T-helper 1 cell (primary cell): ENCODE measurements around the gene PRDM8.

ENCODE experiments used
- DNase-seq, 5 donors: peaks; one replicate each; pipeline ENCODE4 v3.0.0-alpha.2; 2012 to 2020

Gene PRDM8

DNA sequence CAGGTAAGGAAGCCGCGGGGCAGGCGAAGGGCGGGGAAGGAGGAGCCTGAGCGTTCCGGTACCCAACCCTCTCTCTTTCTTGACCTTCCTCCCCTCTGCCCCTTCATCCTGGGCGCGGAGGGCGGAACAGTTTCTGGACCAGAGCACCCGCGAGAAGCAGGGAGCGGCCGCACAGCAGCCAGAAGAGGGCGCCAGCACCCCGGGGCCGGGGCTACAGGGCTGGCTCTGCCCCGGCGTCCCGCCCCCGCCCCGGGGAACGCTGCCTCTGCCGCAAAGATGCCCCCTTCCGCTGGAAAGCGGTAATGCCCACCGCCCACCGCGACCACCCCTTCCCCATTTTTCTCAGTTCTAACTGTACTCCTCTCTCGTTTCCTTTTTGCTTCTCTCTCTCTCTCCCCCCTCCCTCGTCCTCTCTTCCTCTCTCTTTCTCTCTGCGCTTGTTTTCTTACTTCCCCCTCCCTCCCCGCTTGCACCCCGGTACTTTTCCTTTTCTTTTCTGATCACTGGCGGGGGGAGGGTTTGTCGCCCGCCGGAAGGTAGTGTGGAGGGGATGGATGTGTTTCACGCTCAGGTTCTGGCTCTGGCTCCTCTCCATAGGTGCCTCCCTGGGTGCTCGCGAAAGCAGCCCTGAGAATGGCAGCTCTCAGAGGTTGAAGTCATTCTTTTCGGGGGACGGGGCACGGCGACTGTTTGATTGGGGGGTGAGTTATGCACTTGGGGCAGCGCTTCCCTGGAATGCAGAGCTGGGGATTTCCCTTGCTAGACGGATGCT is 13.1 kb upstream of the PRDM8 start:
- DNase-seq = peak; percentile 82 to 94 (median 87)

DNA sequence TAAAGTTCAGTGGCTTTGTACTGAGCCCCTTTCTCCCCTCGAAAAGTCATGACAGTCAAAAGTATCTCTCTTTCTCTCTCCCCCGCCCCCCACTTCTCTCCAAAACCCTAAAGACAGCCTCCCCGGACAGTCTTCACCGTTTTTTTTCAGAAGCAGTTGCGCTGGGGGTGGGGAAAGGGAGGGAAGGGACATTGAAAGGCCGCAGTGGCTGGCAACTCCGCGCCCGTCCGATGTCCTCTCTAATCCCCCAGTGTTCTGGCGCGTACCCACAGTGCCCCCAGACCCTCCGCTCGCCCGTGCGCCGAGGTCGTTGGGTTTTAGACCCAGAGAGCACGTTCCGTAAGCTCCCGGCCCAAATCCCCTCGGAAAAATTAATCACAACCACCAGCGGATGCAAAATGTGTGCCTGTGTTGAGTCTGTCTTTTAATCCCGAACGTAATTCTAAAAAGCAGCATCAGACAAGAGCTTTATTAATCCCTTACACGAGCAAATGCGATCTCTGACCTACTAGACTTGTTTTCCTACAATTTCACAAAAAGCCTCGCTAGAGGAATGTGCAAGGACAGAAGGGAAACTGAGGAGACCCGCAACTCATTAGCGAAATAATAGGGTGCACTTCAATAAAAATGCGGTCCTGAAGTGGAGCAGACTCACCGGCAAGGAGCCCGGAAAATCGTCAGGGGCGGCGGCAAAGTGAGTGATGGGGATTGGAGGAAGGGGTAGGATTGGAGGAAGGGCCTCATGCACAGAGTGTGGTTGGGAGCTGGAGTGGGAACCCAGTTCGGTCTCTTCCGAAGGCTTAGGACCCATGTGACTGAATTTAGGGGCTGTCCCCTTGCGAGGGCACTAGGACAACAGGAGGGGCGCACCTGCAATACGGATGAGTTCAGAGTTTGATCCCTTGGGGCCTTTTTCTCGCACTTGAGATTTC is 12.2 kb upstream of the PRDM8 start:
- DNase-seq = no peak

DNA sequence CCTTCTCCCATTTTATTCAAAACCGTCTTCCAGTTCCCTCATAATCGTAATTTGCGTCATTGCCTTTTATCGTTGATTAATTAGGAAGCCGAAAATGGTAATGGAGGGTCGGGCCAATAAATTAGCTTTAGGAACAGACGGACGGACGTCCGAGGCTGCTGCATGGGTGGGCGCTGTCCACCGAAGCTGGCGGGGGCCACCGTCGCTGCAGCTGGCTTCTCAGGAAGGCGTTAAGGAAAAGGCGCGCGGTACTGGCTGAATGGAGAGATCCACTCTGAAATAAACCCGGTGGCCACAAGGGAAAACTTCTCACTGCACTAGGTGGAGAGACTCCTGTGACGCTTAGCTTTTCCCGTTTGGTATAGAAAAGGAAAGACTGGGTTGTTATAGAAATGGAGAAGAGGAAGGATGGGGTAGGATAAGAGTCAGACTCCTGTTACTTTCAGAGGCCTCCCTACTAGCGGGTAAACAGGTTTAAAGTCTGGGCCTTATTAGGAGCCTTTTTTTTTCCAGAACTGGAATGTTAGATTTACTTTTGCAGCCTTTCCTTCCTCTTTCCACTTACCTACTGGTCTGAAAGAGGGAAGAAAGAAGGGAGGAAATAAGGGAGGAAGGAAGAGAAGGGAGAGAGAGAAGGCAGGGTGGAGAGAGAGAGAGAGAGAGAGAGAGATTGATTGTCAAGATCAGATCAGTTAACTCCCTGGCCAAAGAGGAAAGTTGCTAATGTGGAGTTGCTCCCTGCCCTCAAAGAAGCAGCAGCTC is 11.3 kb upstream of the PRDM8 start:
- DNase-seq = no peak

DNA sequence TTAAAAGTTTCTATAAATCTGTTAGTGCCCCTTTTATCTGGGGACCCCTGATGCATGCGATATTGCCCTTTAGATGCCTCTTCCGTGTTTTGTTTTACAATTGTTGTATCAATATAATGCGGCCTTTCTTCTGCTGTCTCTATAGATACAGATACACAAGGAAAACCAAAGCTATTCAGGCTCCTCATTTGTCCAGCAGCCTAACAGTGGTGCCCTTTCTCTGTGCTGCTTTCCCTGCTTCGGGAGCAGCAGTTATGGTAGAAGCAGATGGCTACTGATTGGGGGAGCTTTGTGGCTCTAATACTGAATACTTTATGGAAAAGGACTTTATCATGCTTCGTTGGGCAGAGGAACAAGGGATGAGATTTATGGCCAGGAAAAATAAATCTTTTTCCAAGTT is 10.6 kb upstream of the PRDM8 start:
- no peak for DNase-seq

DNA sequence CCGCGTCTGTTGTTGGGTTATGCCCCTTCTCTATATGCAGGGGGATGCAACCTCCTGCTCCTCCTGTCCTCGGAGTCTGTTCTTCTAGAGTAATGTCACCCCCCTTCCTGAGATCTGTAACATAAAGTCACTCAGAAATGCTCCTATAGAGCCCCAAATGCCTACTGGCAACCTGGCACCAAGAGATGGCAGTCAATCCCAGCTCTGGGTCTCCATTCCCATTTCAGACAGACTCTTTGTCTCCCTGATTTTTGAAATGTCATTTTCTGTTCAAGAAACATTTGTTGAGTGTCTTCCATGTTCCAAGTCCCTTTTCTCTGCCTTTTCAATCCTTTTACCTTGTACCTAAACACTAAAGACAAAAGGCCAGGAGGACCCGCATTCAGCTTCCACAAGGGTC is 9.6 kb upstream of the PRDM8 start:
- no peak for DNase-seq

DNA sequence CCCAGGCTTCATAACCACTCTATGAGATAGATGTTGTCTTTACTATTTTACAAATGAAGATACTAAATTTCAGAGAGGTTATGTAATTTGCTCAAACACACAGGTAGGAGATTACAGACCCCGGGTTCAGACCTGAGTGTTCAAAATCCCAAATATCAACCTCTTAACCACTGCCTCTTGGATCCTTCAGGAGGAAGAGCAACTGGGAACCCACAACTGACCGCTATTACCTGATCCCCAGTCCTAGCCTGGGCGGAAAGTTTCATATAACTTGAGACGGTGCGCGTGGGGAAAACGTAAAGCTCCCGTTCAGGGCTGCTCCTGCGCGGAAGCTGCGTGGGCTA is 8.9 kb upstream of the PRDM8 start:
- DNase-seq = no peak

DNA sequence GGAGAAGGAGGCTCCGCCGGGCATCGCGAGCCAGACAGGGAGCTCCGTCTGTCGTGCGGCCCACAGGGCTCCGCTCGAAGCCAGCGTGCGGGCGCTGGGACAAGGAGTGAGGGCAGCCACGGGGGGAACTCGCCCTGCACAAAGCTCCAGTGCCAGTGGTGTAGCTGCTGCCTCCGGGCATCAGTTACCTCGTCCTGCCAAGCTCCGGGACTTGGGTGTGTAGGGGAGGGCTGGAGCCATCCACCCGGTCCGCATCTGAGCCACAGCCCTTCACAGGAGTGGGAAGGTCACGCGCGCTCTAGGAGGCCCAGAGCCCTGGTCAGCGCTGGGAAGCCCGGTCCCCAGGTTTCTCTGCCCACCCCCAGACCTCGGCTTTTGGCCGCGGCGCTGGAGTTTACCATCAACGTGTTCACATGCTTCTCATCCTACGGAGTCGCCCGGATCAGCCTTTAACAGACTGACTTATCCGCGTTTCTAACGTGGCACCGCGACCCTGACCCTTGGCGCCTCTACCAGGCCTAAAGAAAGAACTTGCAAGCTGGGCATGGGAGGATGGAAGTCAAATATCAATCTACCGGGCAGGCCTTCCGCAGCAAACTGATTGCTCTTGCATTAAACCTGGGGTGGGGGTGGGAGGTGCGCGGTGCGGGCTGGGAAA is 8.4 kb upstream of the PRDM8 start:
- DNase-seq = no peak

DNA sequence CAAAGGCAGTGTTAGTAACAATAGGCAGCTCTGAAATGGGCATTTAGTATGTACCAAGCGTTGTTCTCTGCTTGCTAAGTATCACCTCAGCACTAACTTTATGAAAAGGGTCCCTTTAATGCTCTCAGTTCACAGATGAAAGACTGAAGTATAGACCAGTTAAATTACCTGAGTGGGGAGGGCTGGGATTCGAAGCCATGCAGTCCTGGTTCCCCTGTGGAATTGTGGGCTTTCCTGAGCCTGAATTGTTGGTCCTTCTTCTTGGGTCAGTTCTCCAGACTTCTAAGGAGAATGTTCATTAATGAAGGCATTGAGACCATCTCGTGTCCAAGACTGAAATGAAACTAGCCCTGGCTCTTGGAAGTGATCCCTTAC is 7.7 kb upstream of the PRDM8 start:
- DNase-seq = no peak

DNA sequence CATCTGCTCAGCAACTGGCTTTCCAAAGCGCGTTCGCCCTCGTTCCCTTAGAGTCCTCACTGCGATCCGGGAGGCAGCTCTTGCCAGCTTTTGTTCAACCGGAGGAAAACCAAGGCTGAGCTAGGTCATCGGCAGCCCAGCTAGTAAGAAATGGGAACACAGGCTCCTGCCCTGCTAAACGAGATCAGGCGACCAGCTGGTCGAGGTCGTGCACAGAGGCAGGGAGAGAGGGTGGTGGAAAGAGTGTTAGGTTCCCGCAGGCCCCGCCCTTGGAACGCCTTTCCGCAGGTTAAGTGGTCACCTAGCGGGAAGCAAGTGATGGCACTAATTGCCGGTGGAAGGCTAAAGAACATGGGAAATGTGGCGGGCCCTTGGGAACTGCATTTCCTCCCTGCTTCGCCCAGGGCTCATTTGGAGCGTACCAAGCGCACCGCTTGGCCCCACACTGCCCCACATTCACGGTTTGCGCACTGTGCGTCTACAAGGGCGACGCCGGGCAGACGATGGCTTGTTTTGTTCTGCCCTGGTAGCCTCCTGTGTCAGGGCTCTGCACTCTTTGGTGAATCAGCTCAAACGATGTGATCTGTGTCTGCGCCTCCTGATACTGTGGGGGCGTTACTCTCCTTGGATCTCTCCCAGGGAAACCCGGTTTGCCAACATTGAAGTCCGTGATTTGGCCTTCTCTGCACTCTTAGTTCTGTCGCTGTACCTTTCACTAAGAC is 7.2 kb upstream of the PRDM8 start:
- no peak for DNase-seq

DNA sequence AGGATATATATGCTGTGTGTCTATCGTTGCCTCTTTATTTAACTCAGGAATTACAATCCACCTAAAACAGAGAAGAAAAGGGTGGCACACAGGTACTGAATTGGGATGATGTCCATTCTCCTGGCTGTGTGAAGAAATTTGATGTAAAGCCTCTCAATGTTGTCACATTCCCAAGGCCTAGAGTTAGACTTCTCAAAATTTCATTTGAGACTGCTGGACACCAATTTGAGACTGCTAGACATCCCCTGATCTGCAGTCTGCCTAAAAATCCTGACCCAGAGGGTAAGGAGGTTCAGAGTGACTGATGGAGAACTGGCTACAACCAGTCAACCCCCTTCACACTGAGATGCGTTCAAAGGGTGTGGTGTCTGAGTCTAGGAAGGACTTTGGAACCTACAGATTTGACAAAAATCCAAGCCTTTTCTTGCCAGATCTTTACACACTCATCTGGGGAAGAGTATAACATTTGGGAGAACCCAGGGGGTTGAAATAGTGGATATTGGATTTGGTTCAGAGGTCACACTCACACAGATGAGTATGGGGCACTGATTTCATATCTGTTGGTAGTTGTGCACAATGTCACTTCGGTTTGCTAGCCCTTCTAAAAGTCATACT is 4.9 kb upstream of the PRDM8 start:
- DNase-seq = no peak

DNA sequence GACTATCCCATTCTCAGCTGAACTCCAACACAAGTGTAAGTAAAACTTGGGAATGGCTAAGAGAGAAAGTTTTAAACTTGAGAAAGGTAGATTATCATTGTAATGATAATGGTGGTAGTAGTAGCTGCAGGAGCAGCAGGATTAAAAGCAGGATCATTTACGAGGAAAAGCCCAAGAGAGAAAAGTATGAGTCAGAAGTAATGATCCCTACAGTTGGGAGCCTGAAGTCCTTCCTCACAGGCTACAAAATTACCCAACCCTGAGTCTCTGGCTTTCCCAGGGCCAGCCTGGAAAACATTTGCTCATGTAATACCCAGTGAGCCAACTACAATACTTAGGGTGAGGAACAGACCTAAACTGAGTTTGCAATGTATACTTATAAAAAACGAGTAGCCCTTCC is 4.4 kb upstream of the PRDM8 start:
- DNase-seq = no peak

DNA sequence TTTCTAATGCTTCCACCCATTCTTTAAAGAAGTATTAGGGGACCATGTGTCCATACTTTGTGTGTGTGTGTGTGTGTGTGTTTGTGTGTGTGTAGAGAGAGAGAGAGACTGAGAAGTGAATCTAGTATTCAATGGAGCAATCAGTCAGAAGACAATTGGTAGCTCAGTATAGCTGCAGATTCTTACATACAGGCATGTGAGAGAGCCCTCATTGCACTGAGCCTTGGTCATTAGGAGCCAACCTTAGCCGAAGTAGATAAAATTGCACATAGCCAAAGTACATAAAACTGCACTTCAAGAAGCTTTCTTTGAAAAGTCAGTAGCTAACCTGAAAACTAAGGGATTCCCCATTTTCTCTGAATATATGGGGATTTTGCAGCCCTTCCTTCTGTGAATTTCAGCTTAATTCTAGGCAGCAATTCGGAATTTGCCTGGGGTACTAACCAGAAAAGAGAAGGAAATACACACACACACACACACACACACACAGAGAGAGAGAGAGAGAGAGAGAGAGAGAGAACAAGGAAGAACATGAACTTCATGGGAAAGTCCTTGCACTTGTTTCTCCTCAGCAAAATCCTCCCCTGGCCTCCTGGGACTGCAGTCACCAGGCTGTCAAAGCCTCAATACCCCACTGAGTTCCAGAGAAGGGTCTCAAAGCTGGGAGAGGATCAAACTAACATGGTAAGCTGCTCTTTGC is 1.7 kb upstream of the PRDM8 start:
- DNase-seq = peak in 1 of 5 donors; percentile 28

DNA sequence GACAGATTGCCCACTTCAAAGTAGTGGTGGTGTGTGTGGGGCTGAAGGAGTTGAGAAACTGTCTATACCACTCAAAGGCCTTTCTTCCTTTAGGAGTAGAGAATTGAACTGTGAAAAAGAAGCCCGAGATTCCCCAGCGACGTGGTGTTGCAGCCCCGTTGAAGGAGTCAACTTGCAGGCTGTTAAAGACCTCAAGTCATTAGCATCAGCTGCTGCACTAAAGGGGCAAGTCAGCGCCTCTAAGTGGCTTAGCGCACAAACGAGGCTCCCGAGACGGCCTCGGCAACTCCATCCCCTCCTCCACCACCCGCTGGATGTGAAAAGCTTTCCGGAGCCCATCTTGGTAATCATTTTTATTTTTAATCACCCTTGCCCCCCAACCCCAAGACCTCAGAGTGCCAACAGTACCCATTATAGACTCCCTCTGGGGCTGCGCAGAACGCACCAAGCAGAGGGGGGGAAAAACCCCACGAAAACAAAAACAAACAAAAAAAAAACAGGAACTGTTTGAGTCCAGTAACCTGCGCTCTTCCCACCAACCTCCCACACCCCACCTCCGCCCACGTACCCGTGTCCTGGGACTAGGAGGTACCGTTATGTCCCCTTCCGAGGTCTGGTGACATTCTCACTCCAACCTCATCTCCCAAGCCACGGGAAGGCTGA is 913 bp upstream of the PRDM8 start:
- no peak for DNase-seq

DNA sequence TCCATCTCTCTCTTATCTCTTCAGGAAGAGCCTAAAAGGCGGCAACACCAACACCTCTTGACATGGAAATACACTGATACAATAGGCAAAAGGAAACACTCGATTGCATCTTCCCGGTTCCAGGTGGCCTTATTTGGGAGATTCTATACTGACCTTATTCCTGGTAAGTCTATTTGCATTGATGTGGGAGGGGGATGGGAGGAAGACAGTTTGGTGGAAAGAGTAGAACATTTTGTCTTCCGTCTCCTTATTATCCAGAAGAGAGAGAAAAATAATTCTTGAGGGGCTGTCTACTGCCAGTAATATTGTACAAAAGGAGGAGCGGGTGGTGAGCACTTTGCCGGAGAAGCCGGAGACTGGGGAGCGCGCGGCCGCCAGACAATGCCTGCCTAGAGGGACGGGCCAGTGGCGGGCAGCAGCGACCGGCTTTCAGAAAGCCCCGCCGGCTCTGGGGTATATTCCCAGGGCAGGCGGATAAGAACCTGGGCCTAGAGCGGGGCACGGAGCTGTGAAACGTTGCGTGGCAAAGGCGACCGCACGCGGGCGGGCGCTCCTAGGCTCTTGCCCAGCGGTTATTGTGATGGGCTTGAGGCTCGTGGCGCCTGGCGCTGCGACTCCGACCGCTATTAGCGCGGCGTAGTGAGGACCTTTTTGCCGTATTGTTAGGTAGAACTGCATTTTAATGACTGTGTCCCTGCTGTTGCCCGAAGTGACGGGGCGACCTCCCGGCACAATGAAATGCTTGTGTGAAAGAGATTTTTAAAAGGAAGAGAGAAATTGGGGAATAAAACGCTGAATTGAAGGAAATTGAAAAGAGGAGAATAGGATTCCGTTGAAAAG is 518 bp downstream of the PRDM8 start:
- no peak for DNase-seq

DNA sequence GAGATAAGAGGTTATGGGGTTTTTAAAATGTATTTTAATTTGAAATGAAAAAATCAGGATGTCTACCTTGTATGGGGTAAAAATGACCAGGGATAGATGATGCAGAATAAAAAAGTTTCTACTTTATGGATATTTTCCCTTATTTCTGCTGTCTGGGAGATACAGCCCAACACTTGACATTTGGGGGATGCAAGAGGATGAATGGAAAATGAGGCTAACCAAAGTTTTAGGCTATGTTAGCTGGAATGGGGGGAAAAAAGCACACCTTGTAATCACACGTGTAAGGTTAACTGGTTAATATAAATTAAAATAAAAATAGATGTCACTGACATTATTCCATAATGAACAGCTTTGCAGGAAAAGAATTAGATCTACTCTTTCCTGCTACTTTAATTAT is 1.1 kb downstream of the PRDM8 start:
- no peak for DNase-seq

DNA sequence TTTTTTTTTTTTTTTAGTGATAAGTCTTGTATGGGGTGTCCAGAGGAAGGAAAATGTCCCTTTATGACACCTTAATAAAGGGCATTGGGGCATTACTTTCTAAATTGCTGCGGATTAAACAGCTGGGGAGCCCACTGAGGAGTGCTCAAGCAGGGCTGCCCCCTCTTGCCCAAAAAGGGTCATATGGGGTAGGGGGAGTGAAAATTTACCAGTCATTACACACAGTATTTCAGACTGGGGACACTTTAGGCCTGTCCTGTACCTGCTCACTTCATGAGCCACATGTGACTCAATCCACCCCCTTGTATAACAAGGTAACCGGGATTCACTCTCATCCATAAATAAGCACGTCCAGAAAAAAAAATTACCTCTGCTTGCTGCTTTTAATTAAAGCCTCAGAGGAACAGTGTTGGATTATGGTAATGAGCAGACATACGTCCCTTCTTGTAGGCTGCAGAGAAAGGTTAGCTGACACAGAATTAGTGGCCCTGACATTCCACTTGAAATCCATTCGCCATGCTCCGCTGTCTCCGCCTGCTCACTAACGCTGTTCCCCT is 1.8 kb downstream of the PRDM8 start:
- no peak for DNase-seq

DNA sequence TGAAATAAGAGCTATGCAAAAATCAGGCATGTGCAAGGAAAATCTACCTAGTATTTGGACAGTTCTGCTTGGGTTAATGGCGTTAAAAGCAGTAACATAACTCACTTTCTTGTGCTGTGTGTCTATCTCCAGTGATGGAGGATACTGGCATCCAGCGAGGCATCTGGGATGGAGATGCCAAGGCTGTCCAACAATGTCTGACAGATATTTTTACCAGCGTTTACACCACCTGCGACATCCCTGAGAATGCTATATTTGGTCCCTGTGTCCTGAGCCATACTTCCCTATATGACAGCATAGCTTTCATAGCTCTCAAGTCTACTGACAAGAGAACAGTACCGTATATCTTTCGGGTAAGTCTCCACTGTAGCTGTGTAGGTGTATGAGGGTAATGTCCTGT is 2.6 kb downstream of the PRDM8 start:
- DNase-seq = no peak

DNA sequence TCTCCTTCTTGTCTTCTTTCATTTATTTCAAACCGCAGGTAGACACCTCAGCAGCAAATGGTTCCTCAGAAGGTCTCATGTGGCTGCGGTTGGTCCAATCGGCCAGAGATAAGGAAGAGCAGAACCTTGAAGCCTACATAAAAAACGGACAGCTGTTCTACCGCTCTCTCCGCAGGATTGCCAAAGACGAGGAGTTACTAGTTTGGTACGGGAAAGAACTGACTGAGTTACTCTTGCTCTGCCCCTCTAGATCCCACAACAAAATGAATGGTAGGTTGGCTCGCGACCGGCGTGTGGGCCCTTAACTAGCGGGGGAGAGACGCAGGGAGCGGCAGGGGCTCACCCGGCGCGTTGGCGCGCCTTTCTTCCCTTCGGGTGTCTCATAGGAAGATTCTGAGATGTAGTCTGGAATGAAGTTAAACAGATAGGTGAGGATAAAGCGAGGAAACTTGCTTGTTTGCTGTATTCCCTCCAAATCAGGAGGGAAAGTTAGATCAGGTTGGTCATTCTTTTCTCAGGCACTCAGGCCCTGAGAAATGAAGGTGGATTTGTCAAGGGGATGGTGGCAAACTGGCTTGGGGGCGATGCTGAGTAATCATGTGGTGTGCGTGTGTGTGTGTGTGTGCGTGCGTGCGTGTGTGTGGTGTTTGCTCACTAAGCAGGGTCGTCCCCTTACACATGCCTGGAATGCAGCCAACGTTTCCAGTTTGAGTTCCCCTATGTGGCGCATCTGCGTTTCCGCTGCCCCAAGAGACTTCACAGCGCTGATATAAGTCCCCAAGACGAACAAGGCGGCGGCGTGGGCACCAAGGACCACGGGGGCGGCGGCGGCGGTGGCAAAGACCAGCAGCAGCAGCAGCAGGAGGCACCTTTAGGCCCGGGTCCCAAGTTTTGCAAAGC is 4.2 kb downstream of the PRDM8 start:
- peak; percentile 30 to 72 (median 49) for DNase-seq
